ENCODE data around the gene NUP188. TPM values are rescaled to one million over a fixed set of nuclear protein-coding genes. Genes with fewer than 3 reads are reported as not detected.

The NUP188 gene
- total and polyA plus RNA-seq, 2 donors (not counting 3 experiments of a cell fraction or from before 2014, with no cell fraction given) = 62.7 to 66.2 TPM

- ChIA-PET CTCF (interaction anchor here (2.9 kb wide), 1 partner anchor 8 kb away, joined by 17 read pairs; no protein-coding TSS in a partner anchor), POLR2A (no interaction called here)
- no peak overlapping the region for H3K27ac ChIP-seq (ENCODE audit: insufficient read depth, low read depth, low read length)
- dilution Hi-C loops (cut with MboI; ENCODE audit: extremely low pct_ligation_motif_present, low sequenced_read_pairs) = no loop called here
- DNase-seq (ENCODE audit: low read depth, low spot score) (no peak), FAIRE-seq (no peak)
- H3K36me3 ChIP-seq (ENCODE audit: control insufficient read depth in 2 of 2, extremely low read depth in 1 of 2, insufficient read depth in 2 of 2, low read length in 2 of 2) = peaks cover 0 to 15% of the 10 kb centered on the region in 2 experiments
- no peaks in the 10 kb centered on the region for H3K4me1 ChIP-seq (ENCODE audit: control insufficient read depth, extremely low read depth, insufficient read depth, low read length)
- no peaks in the 10 kb centered on the region for H3K27me3 ChIP-seq (ENCODE audit: control insufficient read depth in 2 of 2, insufficient read depth in 2 of 2, low read length in 2 of 2)
- H2AFZ ChIP-seq (ENCODE audit: low read depth, low read length) = no peak overlapping the region
- TF ChIP-seq MAX (IDR thresholded peaks at IDR 0.05; ENCODE audit: insufficient read depth, insufficient read length) (no peak), MYC (IDR thresholded peaks at IDR 0.05; ENCODE audit: low read depth, low read length) (no peak), POLR2AphosphoS5 (IDR thresholded peaks at IDR 0.05; ENCODE audit: insufficient read depth, low read depth, low read length) (no peak), EZH2 (IDR thresholded peaks at IDR 0.05; ENCODE audit: borderline replicate concordance, low read depth, low read length, severe bottlenecking) (no peak), CTCF (IDR thresholded peaks at IDR 0.05; ENCODE audit: extremely low read depth in 1 of 2, insufficient read depth in 1 of 2, low read depth in 1 of 2, low read length in 2 of 2) (no peak), JUN (IDR thresholded peaks at IDR 0.05; ENCODE audit: borderline replicate concordance, insufficient read depth, insufficient read length, low read depth) (no peak), GATA2 (IDR thresholded peaks at IDR 0.05; ENCODE audit: insufficient read depth, insufficient read length, low read depth, low read length) (no peak), FOS (IDR thresholded peaks at IDR 0.05; ENCODE audit: borderline replicate concordance, insufficient read depth, low read length) (no peak)
- H3K9me1 ChIP-seq (replicated peaks; ENCODE audit: control insufficient read depth, extremely low read depth, insufficient read depth, low read length) = no peaks in the 10 kb centered on the region
- intact Hi-C loops (cut with micrococcal nuclease) = no loop called here
- H3K4me3 ChIP-seq (replicated peaks in 1 of 3; ENCODE audit: insufficient read depth in 1 of 3, low read depth in 1 of 3, low read length in 3 of 3) = no peak overlapping the region
- no peak overlapping the region for H3K9ac ChIP-seq (replicated peaks; ENCODE audit: extremely low read depth, insufficient read depth, low read length)
- BruUV-seq (replicated peaks) = no TSS peak
- H3K9me3 ChIP-seq (replicated peaks; ENCODE audit: control insufficient read depth, insufficient read depth, low read length) = no peaks in the 10 kb centered on the region
- H4K20me1 ChIP-seq (replicated peaks; ENCODE audit: control insufficient read depth, extremely low read depth, insufficient read depth, low read length) = no peaks in the 10 kb centered on the region
- no peak overlapping the region for H3K4me2 ChIP-seq (ENCODE audit: insufficient read depth, low read length)
- no peaks in the 10 kb centered on the region for H3K79me2 ChIP-seq (ENCODE audit: control insufficient read depth, insufficient read depth, low read length)
Observed at GRCh38 chr9:129014608-129015007, 67.1 kb downstream of the NUP188 start.

Data from endothelial cell of umbilical vein (primary cell).